ENCODE measurements around the gene NCF4.
A peak's percentile ranks its signal among the peaks of the same experiment; 100 is the strongest.

NCF4 gene

GRCh38 chr22:36828815-36829214 is 32.0 kb upstream of the NCF4 start:
- peaks cover 15% of the 10 kb centered on the region for H3K4me1 Mint-ChIP-seq
- peaks cover 67% of the 10 kb centered on the region for H3K27me3 Mint-ChIP-seq
- DNase-seq = no peak
- no peak overlapping the region for H3K4me3 Mint-ChIP-seq
- CTCF ChIA-PET = interaction anchor here (2.7 kb wide), 1 partner anchor 28 kb away, joined by 9 read pairs; no protein-coding TSS in a partner anchor
- H3K27ac Mint-ChIP-seq = no peak overlapping the region
- no peaks in the 10 kb centered on the region for H3K36me3 Mint-ChIP-seq
- no peaks in the 10 kb centered on the region for H3K9me3 Mint-ChIP-seq

- H3K4me3 Mint-ChIP-seq = no peak overlapping the region
- DNase-seq = no peak
- CTCF ChIA-PET = interaction anchor here (2.7 kb wide), 1 partner anchor 27 kb away, joined by 9 read pairs; no protein-coding TSS in a partner anchor
- no peak overlapping the region for H3K27ac Mint-ChIP-seq
- H3K9me3 Mint-ChIP-seq = no peaks in the 10 kb centered on the region
- peaks cover 15% of the 10 kb centered on the region for H3K4me1 Mint-ChIP-seq
- H3K27me3 Mint-ChIP-seq = peaks cover 66% of the 10 kb centered on the region
- H3K36me3 Mint-ChIP-seq = no peaks in the 10 kb centered on the region
Measured at GRCh38 chr22:36829370-36830002, 31.3 kb upstream of the NCF4 start.

GRCh38 chr22:36830601-36831000 is 30.2 kb upstream of the NCF4 start:
- Mint-ChIP-seq H3K27ac (no peak overlapping the region), H3K27me3 (peaks cover 66% of the 10 kb centered on the region), H3K36me3 (no peaks in the 10 kb centered on the region), H3K4me1 (peaks cover 15% of the 10 kb centered on the region), H3K4me3 (no peak overlapping the region), H3K9me3 (no peaks in the 10 kb centered on the region)
- CTCF ChIA-PET = interaction anchor here (2.7 kb wide), 1 partner anchor 26 kb away, joined by 9 read pairs; no protein-coding TSS in a partner anchor
- peak; percentile 33 for DNase-seq

GRCh38 chr22:36831206-36831605 is 29.6 kb upstream of the NCF4 start:
- CTCF ChIA-PET = interaction anchor here (2.7 kb wide), 1 partner anchor 25 kb away, joined by 9 read pairs; no protein-coding TSS in a partner anchor
- H3K27ac Mint-ChIP-seq = no peak overlapping the region
- DNase-seq = no peak

GRCh38 chr22:36831717-36832116 is 29.1 kb upstream of the NCF4 start:
- Mint-ChIP-seq H3K27me3 (peaks cover 60% of the 10 kb centered on the region), H3K4me3 (no peak overlapping the region), H3K4me1 (peaks cover 15% of the 10 kb centered on the region), H3K36me3 (no peaks in the 10 kb centered on the region), H3K9me3 (no peaks in the 10 kb centered on the region), H3K27ac (no peak overlapping the region)
- no peak for DNase-seq
- CTCF ChIA-PET = interaction anchor here (1.0 kb wide), 1 partner anchor 10 kb away, joined by 3 read pairs; no protein-coding TSS in a partner anchor

More at GRCh38 chr22:36831206-36831605, 29.6 kb upstream of the NCF4 start:
- Mint-ChIP-seq H3K9me3 (no peaks in the 10 kb centered on the region), H3K4me1 (peaks cover 15% of the 10 kb centered on the region), H3K4me3 (no peak overlapping the region), H3K27me3 (peaks cover 65% of the 10 kb centered on the region), H3K36me3 (no peaks in the 10 kb centered on the region)

- H3K27me3 Mint-ChIP-seq = peaks cover 52% of the 10 kb centered on the region
- no peak overlapping the region for H3K4me3 Mint-ChIP-seq
- H3K9me3 Mint-ChIP-seq = peaks cover 3% of the 10 kb centered on the region
- peaks cover 15% of the 10 kb centered on the region for H3K4me1 Mint-ChIP-seq
- H3K27ac Mint-ChIP-seq = no peak overlapping the region
- DNase-seq = no peak
- no peaks in the 10 kb centered on the region for H3K36me3 Mint-ChIP-seq
- CTCF ChIA-PET = no interaction called here
Measured at GRCh38 chr22:36833073-36833472, 27.7 kb upstream of the NCF4 start.

GRCh38 chr22:36835903-36836302 is 24.9 kb upstream of the NCF4 start:
- Mint-ChIP-seq H3K36me3 (no peaks in the 10 kb centered on the region), H3K9me3 (peaks cover 5% of the 10 kb centered on the region), H3K27ac (no peak overlapping the region), H3K4me1 (peaks cover 4% of the 10 kb centered on the region), H3K4me3 (no peak overlapping the region), H3K27me3 (peaks cover 51% of the 10 kb centered on the region)
- CTCF ChIA-PET = interaction anchor here (1.2 kb wide), 1 partner anchor 33 kb away, joined by 3 read pairs; no protein-coding TSS in a partner anchor
- DNase-seq = no peak

- CTCF ChIA-PET = no interaction called here
- no peak for DNase-seq
- H3K9me3 Mint-ChIP-seq = peaks cover 5% of the 10 kb centered on the region
- H3K4me3 Mint-ChIP-seq = no peak overlapping the region
- H3K4me1 Mint-ChIP-seq = no peaks in the 10 kb centered on the region
- H3K36me3 Mint-ChIP-seq = no peaks in the 10 kb centered on the region
- H3K27ac Mint-ChIP-seq = no peak overlapping the region
- peaks cover 37% of the 10 kb centered on the region for H3K27me3 Mint-ChIP-seq
Measured at GRCh38 chr22:36838119-36839030, 22.4 kb upstream of the NCF4 start.

- Mint-ChIP-seq H3K27ac (no peak overlapping the region), H3K4me1 (no peaks in the 10 kb centered on the region), H3K4me3 (no peak overlapping the region), H3K27me3 (peaks cover 38% of the 10 kb centered on the region), H3K36me3 (no peaks in the 10 kb centered on the region), H3K9me3 (peaks cover 5% of the 10 kb centered on the region)
- CTCF ChIA-PET = interaction anchor here (3.0 kb wide), 1 partner anchor 17 kb away, joined by 13 read pairs; no protein-coding TSS in a partner anchor
- DNase-seq = no peak
Measured at GRCh38 chr22:36839356-36840073, 21.3 kb upstream of the NCF4 start.

GRCh38 chr22:36840106-36840505 is 20.7 kb upstream of the NCF4 start:
- Mint-ChIP-seq H3K27me3 (peaks cover 42% of the 10 kb centered on the region), H3K36me3 (no peaks in the 10 kb centered on the region), H3K4me1 (no peaks in the 10 kb centered on the region), H3K27ac (no peak overlapping the region), H3K4me3 (no peak overlapping the region), H3K9me3 (peaks cover 5% of the 10 kb centered on the region)
- CTCF ChIA-PET = interaction anchor here (3.0 kb wide), 1 partner anchor 16 kb away, joined by 13 read pairs; no protein-coding TSS in a partner anchor
- DNase-seq = no peak

GRCh38 chr22:36846271-36846670 is 14.5 kb upstream of the NCF4 start:
- Mint-ChIP-seq H3K4me1 (no peaks in the 10 kb centered on the region), H3K4me3 (no peak overlapping the region), H3K27me3 (peaks cover 63% of the 10 kb centered on the region), H3K9me3 (no peaks in the 10 kb centered on the region), H3K36me3 (no peaks in the 10 kb centered on the region), H3K27ac (no peak overlapping the region)
- no peak for DNase-seq
- CTCF ChIA-PET = interaction anchor here (0.9 to 1.9 kb wide), 2 partner anchors 10 to 131 kb away, joined by 4 to 13 read pairs; no protein-coding TSS in a partner anchor

GRCh38 chr22:36846949-36847348 is 13.9 kb upstream of the NCF4 start:
- Mint-ChIP-seq H3K4me1 (no peaks in the 10 kb centered on the region), H3K27me3 (peaks cover 65% of the 10 kb centered on the region), H3K27ac (no peak overlapping the region), H3K4me3 (no peak overlapping the region), H3K9me3 (no peaks in the 10 kb centered on the region), H3K36me3 (no peaks in the 10 kb centered on the region)
- CTCF ChIA-PET = no interaction called here
- no peak for DNase-seq

- Mint-ChIP-seq H3K9me3 (no peaks in the 10 kb centered on the region), H3K4me1 (peaks cover 19% of the 10 kb centered on the region), H3K4me3 (no peak overlapping the region), H3K27ac (no peak overlapping the region), H3K27me3 (peaks cover 51% of the 10 kb centered on the region), H3K36me3 (no peaks in the 10 kb centered on the region)
- CTCF ChIA-PET = no interaction called here
- no peak for DNase-seq
Measured at GRCh38 chr22:36850056-36850455, 10.8 kb upstream of the NCF4 start.

GRCh38 chr22:36850682-36851081 is 10.1 kb upstream of the NCF4 start:
- Mint-ChIP-seq H3K36me3 (no peaks in the 10 kb centered on the region), H3K27me3 (peaks cover 50% of the 10 kb centered on the region), H3K27ac (no peak overlapping the region), H3K4me1 (peaks cover 19% of the 10 kb centered on the region), H3K4me3 (no peak overlapping the region), H3K9me3 (no peaks in the 10 kb centered on the region)
- DNase-seq = no peak
- CTCF ChIA-PET = no interaction called here
